ENCODE measurements around the gene EYS.

EYS gene

DNA sequence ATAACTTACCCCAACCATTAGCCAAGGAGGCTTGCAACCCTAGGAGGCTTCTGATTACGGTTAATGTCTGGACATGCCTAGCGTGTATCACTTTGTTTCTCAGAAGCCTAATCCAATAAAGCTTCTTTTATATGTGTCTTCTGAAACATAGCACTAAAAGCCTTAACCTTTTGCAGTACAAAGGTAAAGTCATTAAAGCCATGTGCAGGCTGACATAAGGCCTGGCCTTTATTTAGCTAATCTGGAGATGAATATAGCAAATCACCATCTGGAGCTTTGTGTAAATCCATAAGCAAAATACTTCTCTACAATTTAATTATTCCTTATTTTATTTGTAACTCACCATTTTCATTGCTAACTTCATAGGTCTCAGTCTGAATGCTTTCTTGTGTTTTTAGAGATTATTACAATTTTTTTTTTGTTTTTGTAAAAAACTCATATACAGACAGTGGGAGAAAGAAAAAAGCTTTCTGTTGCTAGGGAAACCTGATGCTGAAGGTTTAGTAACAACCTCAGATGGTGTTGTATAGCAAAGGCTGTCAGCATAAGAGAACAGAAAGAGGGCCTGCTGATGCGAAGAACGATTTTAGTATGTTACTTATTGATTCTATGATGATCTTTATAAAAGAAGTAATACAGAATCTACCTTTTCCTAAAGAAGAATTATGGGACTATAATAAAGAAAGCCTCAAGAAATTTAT lies at the start of gene EYS:
Gene EYS (minus strand): TSS at position 101 of the 701 bp plus-strand sequence. CDS start 211,816 bp downstream, outside the sequence.
- DNase-seq (ENCODE audit: low spot score in 2 of 2) (no peak), ATAC-seq (replicated peaks; ENCODE audit: extremely low read depth, poor library complexity, severe bottlenecking) (no peak)
- no peaks in the 10 kb centered on the region for H3K27me3 Mint-ChIP-seq
- H3K4me1 Mint-ChIP-seq, result no peaks in the 10 kb centered on the region
- no peak within 1 kb of the TSS for H3K4me3 Mint-ChIP-seq
- no peak within 1 kb of the TSS for H3K27ac Mint-ChIP-seq (ENCODE audit: low read depth)
- no peaks in the 10 kb centered on the region for H3K36me3 Mint-ChIP-seq (ENCODE audit: insufficient read depth)
- peaks cover 15% of the 10 kb centered on the region for H3K9me3 Mint-ChIP-seq

DNA sequence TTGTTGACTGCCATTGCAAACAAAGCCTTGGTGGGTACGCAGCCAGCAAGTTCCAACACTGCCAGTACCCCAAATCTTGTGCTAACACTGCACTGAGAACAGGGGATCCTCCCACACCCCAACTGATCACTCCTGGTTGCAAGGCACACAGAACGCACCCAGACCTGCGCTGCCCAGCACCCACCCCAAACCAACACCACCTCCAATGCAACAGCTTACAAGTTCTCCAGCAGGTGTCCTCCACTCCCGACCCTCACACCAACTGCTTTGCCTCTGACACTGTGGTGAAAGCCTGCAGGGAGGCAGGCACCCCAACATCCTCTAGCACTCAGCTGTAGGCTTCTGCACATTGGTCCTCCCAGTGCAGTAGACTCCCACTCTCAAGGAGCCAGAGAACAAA lies 39.3 kb upstream of the EYS start:
- ATAC-seq (replicated peaks; ENCODE audit: extremely low read depth, poor library complexity, severe bottlenecking) (no peak), DNase-seq (ENCODE audit: low spot score in 2 of 2) (no peak)
- Mint-ChIP-seq H3K4me1 (no peaks in the 10 kb centered on the region), H3K36me3 (ENCODE audit: insufficient read depth) (no peaks in the 10 kb centered on the region), H3K27ac (ENCODE audit: low read depth) (no peak overlapping the region), H3K9me3 (peaks cover 27% of the 10 kb centered on the region), H3K4me3 (no peak overlapping the region), H3K27me3 (no peaks in the 10 kb centered on the region)

DNA sequence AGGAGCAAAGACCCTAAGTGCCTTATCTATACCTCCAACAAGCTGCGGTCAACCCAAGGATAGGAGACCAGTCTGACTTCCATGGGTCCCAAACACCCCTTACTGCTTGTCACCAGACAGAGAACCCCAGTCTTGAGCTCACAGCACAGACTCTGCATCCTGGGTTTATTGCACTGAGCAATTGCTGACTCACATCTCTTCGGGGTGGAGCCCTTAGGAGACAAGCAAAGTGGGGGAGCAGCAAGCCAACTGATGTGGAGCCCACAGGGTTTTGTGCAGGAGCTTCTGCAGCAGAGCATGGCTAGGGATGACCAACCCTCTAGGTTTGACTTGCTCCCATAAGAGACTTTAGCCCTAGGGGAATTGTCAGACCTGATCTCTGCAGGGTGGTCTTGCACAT lies 38.6 kb upstream of the EYS start:
- DNase-seq (ENCODE audit: low spot score in 2 of 2), result no peak
- Mint-ChIP-seq H3K4me1 (no peaks in the 10 kb centered on the region), H3K36me3 (ENCODE audit: insufficient read depth) (no peaks in the 10 kb centered on the region), H3K27ac (ENCODE audit: low read depth) (no peak overlapping the region), H3K4me3 (no peak overlapping the region), H3K27me3 (no peaks in the 10 kb centered on the region), H3K9me3 (peaks cover 25% of the 10 kb centered on the region)
- no peak for ATAC-seq (replicated peaks; ENCODE audit: extremely low read depth, poor library complexity, severe bottlenecking)

DNA sequence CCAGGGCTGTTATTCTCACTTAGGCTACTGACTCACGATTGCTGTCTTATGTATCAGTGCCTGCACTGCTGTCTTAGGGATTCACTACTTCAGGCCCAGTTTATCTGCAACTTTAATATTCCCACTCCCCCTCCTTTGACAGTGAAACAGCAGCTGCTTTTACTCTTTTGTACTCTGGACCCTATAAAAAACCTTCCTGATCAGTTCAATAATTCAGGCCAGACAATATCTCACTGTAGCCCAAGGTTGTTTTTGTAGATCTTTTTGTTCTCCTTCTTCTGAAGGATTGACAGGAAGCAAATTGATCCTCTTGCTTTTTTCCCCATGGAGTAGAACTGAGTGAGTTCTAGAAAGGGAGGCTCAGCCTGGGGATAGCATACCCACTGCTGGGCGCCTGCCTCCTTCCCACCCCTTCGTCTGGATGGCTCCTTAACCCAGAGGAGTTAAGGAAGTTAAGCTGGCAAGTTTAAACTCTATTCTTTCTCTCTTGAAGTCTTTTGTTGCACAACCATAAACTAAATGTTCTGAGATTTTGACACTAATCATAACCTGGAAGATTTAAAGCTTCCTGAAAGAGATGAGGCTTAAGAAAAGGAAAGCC lies 22.0 kb upstream of the EYS start:
- Mint-ChIP-seq H3K4me3 (no peak overlapping the region), H3K27me3 (no peaks in the 10 kb centered on the region), H3K27ac (ENCODE audit: low read depth) (no peak overlapping the region), H3K36me3 (ENCODE audit: insufficient read depth) (no peaks in the 10 kb centered on the region), H3K9me3 (peaks cover 26% of the 10 kb centered on the region), H3K4me1 (no peaks in the 10 kb centered on the region)
- DNase-seq (ENCODE audit: low spot score in 2 of 2) (no peak), ATAC-seq (replicated peaks; ENCODE audit: extremely low read depth, poor library complexity, severe bottlenecking) (no peak)

DNA sequence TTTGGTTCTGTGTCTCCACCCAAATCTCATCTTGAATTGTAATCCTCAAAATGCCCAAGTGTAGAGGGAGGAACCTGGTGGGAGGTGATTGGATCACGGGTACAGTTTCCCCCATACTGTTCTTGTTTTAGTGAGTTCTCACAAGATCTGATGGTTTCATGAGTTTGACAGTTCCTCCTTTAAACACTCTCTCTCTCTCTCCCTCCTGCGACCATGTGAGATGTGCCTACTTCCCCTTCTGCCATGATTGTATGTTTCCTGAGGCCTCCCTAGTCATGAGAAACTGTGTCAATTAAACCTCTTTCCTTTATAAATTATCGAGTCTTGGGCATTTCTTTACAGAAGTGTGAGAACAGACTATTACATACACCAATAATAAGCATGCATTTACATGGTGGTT lies 12.1 kb upstream of the EYS start:
- no peaks in the 10 kb centered on the region for H3K36me3 Mint-ChIP-seq (ENCODE audit: insufficient read depth)
- ATAC-seq (replicated peaks; ENCODE audit: extremely low read depth, poor library complexity, severe bottlenecking) (no peak), DNase-seq (ENCODE audit: low spot score in 2 of 2) (no peak)
- H3K4me1 Mint-ChIP-seq, result no peaks in the 10 kb centered on the region
- H3K27ac Mint-ChIP-seq (ENCODE audit: low read depth), result no peak overlapping the region
- H3K9me3 Mint-ChIP-seq, result peaks cover 22% of the 10 kb centered on the region
- no peak overlapping the region for H3K4me3 Mint-ChIP-seq
- H3K27me3 Mint-ChIP-seq, result no peaks in the 10 kb centered on the region

DNA sequence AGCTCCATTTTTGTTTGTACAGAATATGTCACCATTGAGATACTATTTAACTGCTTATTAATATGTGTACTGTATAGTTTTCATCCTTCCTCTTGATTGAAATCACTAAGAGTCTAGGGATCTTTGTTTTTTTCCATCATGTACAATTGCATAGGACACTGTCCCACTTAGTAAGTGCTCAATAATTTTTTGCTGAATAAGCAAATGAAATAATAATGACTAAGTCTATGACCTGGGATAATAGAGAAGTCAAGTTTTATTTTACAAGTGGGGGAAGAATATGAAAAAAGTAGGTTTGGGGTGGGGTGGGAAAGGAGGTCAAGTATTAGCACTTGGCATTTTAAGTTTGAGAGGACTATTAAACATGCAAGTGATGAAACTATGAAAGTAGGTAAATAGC lies 4.5 kb upstream of the EYS start:
- Mint-ChIP-seq H3K36me3 (ENCODE audit: insufficient read depth) (no peaks in the 10 kb centered on the region), H3K4me3 (no peak overlapping the region), H3K4me1 (no peaks in the 10 kb centered on the region), H3K27me3 (no peaks in the 10 kb centered on the region), H3K9me3 (peaks cover 30% of the 10 kb centered on the region), H3K27ac (ENCODE audit: low read depth) (no peak overlapping the region)
- ATAC-seq (replicated peaks; ENCODE audit: extremely low read depth, poor library complexity, severe bottlenecking) (no peak), DNase-seq (ENCODE audit: low spot score in 2 of 2) (no peak)

DNA sequence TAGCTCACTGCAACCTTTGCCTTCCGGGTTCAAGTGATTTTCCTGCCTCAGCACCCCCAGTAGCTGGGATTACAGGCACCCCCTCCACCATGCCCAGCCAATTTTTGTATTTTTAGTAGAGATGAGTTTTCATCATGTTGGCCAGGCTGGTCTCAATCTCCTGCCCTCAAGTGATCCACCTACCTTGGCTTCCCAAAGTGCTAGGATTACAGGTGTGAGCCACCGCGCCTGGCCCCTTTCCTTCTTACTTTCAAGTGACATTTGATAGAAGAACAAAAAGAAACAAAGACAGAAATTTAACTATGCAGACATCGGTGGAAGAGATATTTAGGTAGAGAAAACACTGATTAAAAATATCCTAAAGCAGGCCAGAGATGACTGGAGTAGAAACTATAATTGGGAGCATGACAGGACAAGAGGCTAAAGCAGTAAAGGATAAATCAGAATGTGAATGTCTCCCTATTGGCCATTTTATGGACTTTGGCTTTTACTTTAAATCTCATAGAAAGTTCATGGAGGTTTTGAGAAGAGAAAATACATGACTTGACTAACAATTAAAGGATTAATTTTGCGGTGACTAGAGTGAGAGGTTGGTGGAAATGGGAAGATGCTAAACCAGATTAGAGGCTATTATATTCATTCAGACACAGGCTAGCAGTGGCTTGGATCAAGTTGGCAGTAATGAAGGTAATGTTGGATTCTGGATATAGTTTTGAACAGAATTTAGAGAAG lies 2.2 kb upstream of the EYS start:
- Mint-ChIP-seq H3K27ac (ENCODE audit: low read depth) (no peak overlapping the region), H3K36me3 (ENCODE audit: insufficient read depth) (no peaks in the 10 kb centered on the region), H3K9me3 (peaks cover 23% of the 10 kb centered on the region), H3K27me3 (no peaks in the 10 kb centered on the region), H3K4me3 (no peak overlapping the region), H3K4me1 (no peaks in the 10 kb centered on the region)
- DNase-seq (ENCODE audit: low spot score in 2 of 2) (no peak), ATAC-seq (replicated peaks; ENCODE audit: extremely low read depth, poor library complexity, severe bottlenecking) (no peak)

DNA sequence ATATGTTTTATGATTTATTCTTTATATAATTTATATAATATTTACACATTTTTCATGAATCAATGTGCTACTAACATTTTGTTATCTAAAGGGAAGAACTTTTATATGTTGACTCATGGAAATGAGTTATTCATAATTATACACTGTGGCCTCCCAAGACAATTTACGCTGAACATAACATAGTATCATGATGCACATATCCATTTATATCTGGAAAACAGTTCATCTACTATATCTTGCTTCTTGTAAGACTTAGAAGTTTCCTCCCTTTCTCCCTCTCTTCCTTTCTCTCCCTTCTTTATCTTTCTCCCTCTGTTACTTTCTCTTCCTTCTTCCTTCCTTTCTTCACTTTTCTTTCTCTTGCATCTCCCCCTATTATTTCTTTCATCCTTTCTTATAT lies 1.1 kb upstream of the EYS start:
- H3K27me3 Mint-ChIP-seq, result no peaks in the 10 kb centered on the region
- H3K9me3 Mint-ChIP-seq, result peaks cover 15% of the 10 kb centered on the region
- H3K4me1 Mint-ChIP-seq, result no peaks in the 10 kb centered on the region
- H3K27ac Mint-ChIP-seq (ENCODE audit: low read depth), result no peak overlapping the region
- no peak for DNase-seq (ENCODE audit: low spot score in 2 of 2)
- ATAC-seq (replicated peaks; ENCODE audit: extremely low read depth, poor library complexity, severe bottlenecking), result no peak
- H3K36me3 Mint-ChIP-seq (ENCODE audit: insufficient read depth), result no peaks in the 10 kb centered on the region
- H3K4me3 Mint-ChIP-seq, result no peak overlapping the region

DNA sequence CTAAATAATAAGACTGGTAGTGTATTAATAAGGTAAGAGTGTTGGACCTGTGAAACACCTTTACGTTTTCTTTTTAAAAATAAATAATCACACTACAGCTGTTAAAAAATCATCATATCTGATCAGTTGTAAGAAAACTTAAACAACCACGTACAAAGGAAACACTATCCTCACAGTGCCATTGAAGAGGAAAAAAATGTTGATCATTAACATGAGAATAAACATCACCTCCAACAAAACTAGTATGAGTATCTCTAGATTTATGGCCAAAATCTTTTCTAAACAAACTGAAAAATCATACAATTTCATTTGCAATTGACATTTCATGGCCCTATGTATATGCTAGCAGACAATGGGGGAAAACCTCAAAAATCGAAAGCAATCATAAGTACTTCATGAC lies 590 bp downstream of the EYS start:
- H3K9me3 Mint-ChIP-seq, result peaks cover 10% of the 10 kb centered on the region
- H3K27me3 Mint-ChIP-seq, result no peaks in the 10 kb centered on the region
- no peaks in the 10 kb centered on the region for H3K4me1 Mint-ChIP-seq
- no peak overlapping the region for H3K27ac Mint-ChIP-seq (ENCODE audit: low read depth)
- ATAC-seq (replicated peaks; ENCODE audit: extremely low read depth, poor library complexity, severe bottlenecking) (no peak), DNase-seq (ENCODE audit: low spot score in 2 of 2) (no peak)
- H3K4me3 Mint-ChIP-seq, result no peak overlapping the region
- no peaks in the 10 kb centered on the region for H3K36me3 Mint-ChIP-seq (ENCODE audit: insufficient read depth)

DNA sequence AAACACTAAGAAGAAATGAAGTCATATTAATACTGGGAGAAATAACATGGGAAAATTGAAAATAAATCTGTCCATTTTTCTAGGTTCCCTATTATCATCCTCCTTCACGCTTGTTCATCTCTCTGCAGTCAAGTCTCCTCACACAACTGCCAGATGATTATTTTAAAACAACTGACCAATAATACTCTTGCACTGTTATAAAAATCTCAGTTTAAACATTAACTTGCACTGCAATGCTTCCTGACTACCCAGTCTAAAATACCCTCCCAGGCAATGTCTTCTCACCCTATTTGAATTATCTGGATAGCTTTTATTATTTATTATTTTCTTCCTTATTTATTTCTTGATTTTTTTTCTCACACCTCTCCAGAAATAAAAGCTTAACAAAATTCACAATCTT lies 5.7 kb downstream of the EYS start:
- Mint-ChIP-seq H3K27me3 (no peaks in the 10 kb centered on the region), H3K36me3 (ENCODE audit: insufficient read depth) (no peaks in the 10 kb centered on the region), H3K9me3 (peaks cover 4% of the 10 kb centered on the region), H3K4me1 (no peaks in the 10 kb centered on the region), H3K4me3 (no peak overlapping the region), H3K27ac (ENCODE audit: low read depth) (no peak overlapping the region)
- no peak for DNase-seq (ENCODE audit: low spot score in 2 of 2)
- ATAC-seq (replicated peaks; ENCODE audit: extremely low read depth, poor library complexity, severe bottlenecking), result no peak

DNA sequence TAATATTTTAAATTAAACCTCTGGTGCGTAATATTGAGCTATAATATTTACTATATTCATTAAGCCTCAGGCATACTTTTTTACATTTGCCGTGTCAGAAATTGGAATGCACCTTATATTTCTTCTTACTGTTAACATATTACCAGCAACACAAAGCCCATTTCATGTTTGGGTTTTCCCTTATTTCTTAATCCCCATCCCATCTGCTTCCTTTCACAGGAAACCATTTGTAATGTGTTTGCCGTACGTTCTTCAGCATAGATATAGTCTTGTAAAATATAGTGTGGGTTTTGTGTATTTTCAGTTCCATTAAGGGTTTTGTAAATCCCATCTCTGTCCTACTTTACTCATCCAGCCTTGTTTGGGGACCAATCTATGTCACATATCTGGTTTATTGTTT lies 6.5 kb downstream of the EYS start:
- H3K27me3 Mint-ChIP-seq, result no peaks in the 10 kb centered on the region
- no peaks in the 10 kb centered on the region for H3K4me1 Mint-ChIP-seq
- ATAC-seq (replicated peaks; ENCODE audit: extremely low read depth, poor library complexity, severe bottlenecking), result no peak
- H3K4me3 Mint-ChIP-seq, result no peak overlapping the region
- DNase-seq (ENCODE audit: low spot score in 2 of 2), result no peak
- H3K36me3 Mint-ChIP-seq (ENCODE audit: insufficient read depth), result no peaks in the 10 kb centered on the region
- peaks cover 4% of the 10 kb centered on the region for H3K9me3 Mint-ChIP-seq
- no peak overlapping the region for H3K27ac Mint-ChIP-seq (ENCODE audit: low read depth)

DNA sequence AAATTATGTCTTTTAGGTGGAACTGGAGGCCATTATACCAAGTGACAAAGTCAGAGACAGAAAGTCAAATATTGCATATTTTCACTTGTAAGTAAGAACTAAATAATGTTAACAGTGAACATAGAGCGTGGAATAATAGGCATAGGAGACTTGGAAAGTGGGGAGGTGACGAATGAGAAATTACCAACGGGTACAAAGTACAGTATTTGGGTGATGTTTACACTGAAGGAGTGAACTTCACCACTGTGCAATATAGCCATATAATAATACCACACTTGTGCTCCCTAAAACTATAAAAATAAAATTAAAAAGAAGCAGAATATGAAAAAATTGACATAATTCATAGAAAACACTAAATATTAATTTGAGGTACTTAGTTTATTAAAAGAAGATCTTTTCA lies 14.9 kb downstream of the EYS start:
- ATAC-seq (replicated peaks; ENCODE audit: extremely low read depth, poor library complexity, severe bottlenecking), result no peak
- no peaks in the 10 kb centered on the region for H3K4me1 Mint-ChIP-seq
- H3K27ac Mint-ChIP-seq (ENCODE audit: low read depth), result no peak overlapping the region
- H3K9me3 Mint-ChIP-seq, result no peaks in the 10 kb centered on the region
- no peak overlapping the region for H3K4me3 Mint-ChIP-seq
- no peaks in the 10 kb centered on the region for H3K36me3 Mint-ChIP-seq (ENCODE audit: insufficient read depth)
- no peak for DNase-seq (ENCODE audit: low spot score in 2 of 2)
- H3K27me3 Mint-ChIP-seq, result no peaks in the 10 kb centered on the region

DNA sequence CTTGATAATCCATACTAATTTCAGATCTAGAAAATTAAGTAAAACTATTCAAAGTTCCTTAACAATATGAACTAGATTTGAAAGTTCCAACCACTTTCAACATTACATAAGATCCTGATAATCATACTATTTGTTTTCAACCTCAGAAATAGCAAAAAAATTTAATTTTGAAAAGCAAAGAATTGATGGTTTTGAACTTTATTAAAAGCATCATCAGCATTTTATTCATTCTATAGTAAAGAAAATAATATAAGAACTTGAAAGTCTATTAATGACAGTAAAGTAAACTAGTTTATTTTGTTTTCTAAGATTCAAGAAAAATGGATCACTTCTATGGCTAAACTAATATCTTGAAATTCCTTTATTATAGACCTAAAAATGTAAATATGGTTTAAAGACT lies 26.8 kb downstream of the EYS start:
- Mint-ChIP-seq H3K27me3 (no peaks in the 10 kb centered on the region), H3K4me1 (no peaks in the 10 kb centered on the region), H3K27ac (ENCODE audit: low read depth) (no peak overlapping the region), H3K9me3 (peaks cover 37% of the 10 kb centered on the region), H3K36me3 (ENCODE audit: insufficient read depth) (no peaks in the 10 kb centered on the region), H3K4me3 (no peak overlapping the region)
- ATAC-seq (replicated peaks; ENCODE audit: extremely low read depth, poor library complexity, severe bottlenecking) (no peak), DNase-seq (ENCODE audit: low spot score in 2 of 2) (no peak)
